OCI-LY7 (cell line): Measurements from ENCODE around the gene HS3ST4. TPM values are rescaled to one million over a fixed set of nuclear protein-coding genes. Genes with fewer than 3 reads are reported as not detected.

Experiments used
- BruUV-seq: library from RNA; stranded (reverse); fragments of 400-500 nt; replicated peaks from 2 replicates; lab custom pipeline; 2021; lab: Mats Ljungman, UMichigan
- CTCF ChIA-PET: fragments of 300-600 bp; sonication (Branson Sonifier 250); formaldehyde crosslinking; loops from one replicate; lab custom pipeline; 2022; ENCODE audit warnings: antibody characterized with exemption; ENCODE audit not compliant: unreplicated experiment; lab: Charles Lee
- POLR2A ChIA-PET: fragments of 300-600 bp; sonication (Branson Sonifier 250); formaldehyde crosslinking; loops from one replicate; lab custom pipeline; 2022; ENCODE audit warnings: antibody characterized with exemption; lab: Charles Lee
- DNase-seq: peaks from one replicate; pipeline ENCODE4 v3.0.0-alpha.2; 2015; ENCODE audit warnings: low spot score
- H2AFZ ChIP-seq: fragments of 200-600 bp; sonication (generic), shearing (Covaris generic); 2 replicates; pipeline ENCODE4 v1.6.1; 2014; ENCODE audit warnings: mild to moderate bottlenecking, antibody characterized with exemption, low read length, moderate library complexity
- H3K27ac ChIP-seq: fragments of 200-600 bp; sonication (generic); 2 replicates; pipeline ENCODE4 v1.5.1; 2014; ENCODE audit warnings: mixed run types, low read depth, mild to moderate bottlenecking, moderate library complexity, low read length, inconsistent platforms; ENCODE audit not compliant: poor library complexity, severe bottlenecking
- H3K36me3 ChIP-seq: fragments of 200-600 bp; sonication (generic); 2 replicates; pipeline ENCODE4 v1.6.1; 2014; ENCODE audit warnings: mild to moderate bottlenecking, antibody characterized with exemption, low read length, moderate library complexity, mixed read lengths; ENCODE audit not compliant: insufficient read depth
- H3K4me1 ChIP-seq: fragments of 200-600 bp; sonication (generic); 2 replicates; pipeline ENCODE4 v1.5.1; 2014; ENCODE audit warnings: mild to moderate bottlenecking, low read length; ENCODE audit not compliant: insufficient read depth, poor library complexity, severe bottlenecking
- H3K4me2 ChIP-seq: fragments of 200-600 bp; sonication (generic); 2 replicates; pipeline ENCODE4 v1.6.1; 2014; ENCODE audit warnings: mild to moderate bottlenecking, low read length
- H3K4me3 ChIP-seq: fragments of 200-600 bp; sonication (generic); 2 replicates; pipeline ENCODE4 v1.5.1; 2014; ENCODE audit warnings: mild to moderate bottlenecking, low read depth, low read length; ENCODE audit not compliant: poor library complexity, severe bottlenecking
- H3K79me2 ChIP-seq: fragments of 200-600 bp; sonication (generic); 2 replicates; pipeline ENCODE4 v1.6.1; 2016; ENCODE audit warnings: low read depth, mild to moderate bottlenecking, low read length, moderate library complexity, mixed read lengths; ENCODE audit not compliant: insufficient read depth
- H3K9me2 ChIP-seq: fragments of 200-600 bp; sonication (generic); 2 replicates; pipeline ENCODE4 v1.6.1; 2016; ENCODE audit warnings: mild to moderate bottlenecking, low read length, mixed read lengths; ENCODE audit not compliant: insufficient read depth
- H3K9me3 ChIP-seq: fragments of 200-600 bp; sonication (generic); 2 replicates; pipeline ENCODE4 v1.6.1; 2014; ENCODE audit warnings: mild to moderate bottlenecking, mixed run types, low read length, mixed read lengths
- H4K20me1 ChIP-seq: fragments of 200-600 bp; sonication (generic); 2 replicates; pipeline ENCODE4 v1.6.1; 2014; ENCODE audit warnings: mild to moderate bottlenecking, antibody characterized with exemption, low read length, moderate library complexity, mixed read lengths; ENCODE audit not compliant: insufficient read depth
- CTCF ChIP-seq: fragments of 200-600 bp; sonication (generic); conservative IDR thresholded peaks from 2 replicates; pipeline ENCODE4 v1.5.1; 2014; ENCODE audit warnings: mild to moderate bottlenecking, antibody characterized with exemption, low read length, moderate library complexity, mixed read lengths
- EZH2phosphoT487 ChIP-seq: fragments of 200-600 bp; sonication (generic); IDR thresholded peaks from 2 replicates; pipeline ENCODE4 v1.6.1; 2018; ENCODE audit warnings: low read depth, borderline replicate concordance, mild to moderate bottlenecking, mixed run types, antibody characterized with exemption, low read length, moderate library complexity, mixed read lengths
- intact Hi-C: fragments of 100-400 bp; cut with micrococcal nuclease; formaldehyde crosslinking; loops from one replicate; pipeline ENCODE4 v1.10.0; 2022; ENCODE audit not compliant: unreplicated experiment
- total RNA-seq, 2 experiments: library from RNA; depleted of rRNA in 1 of 2; stranded (reverse); fragments of >200 nt in 1 of 2; shearing (Covaris generic) in 1 of 2; gene quantifications; 2 replicates each; pipeline ENCODE4 v1.2.3, GENCODE V29; 2014 to 2022

HS3ST4 gene
- total RNA-seq, 2 experiments from 2014 or later, result not detected

GRCh38 chr16:26133416-26134093 lies 441.8 kb downstream of the HS3ST4 start:
- no peak overlapping the region for H3K27ac ChIP-seq
- no peaks in the 10 kb centered on the region for H3K4me1 ChIP-seq
- no peaks in the 10 kb centered on the region for H3K79me2 ChIP-seq
- no peaks in the 10 kb centered on the region for H3K9me2 ChIP-seq
- POLR2A ChIA-PET, result interaction anchor here (0.7 kb wide), 1 partner anchor 15 kb away, joined by 5 read pairs; no protein-coding TSS in a partner anchor
- no peak overlapping the region for H3K4me3 ChIP-seq
- no peak for TF ChIP-seq EZH2phosphoT487
- TF ChIP-seq CTCF, result no peak
- H3K36me3 ChIP-seq, result no peaks in the 10 kb centered on the region
- CTCF ChIA-PET, result no interaction called here
- H4K20me1 ChIP-seq, result no peaks in the 10 kb centered on the region
- BruUV-seq, result no TSS peak
- no peaks in the 10 kb centered on the region for H3K9me3 ChIP-seq
- intact Hi-C loops, result no loop called here
- DNase-seq, result no peak
- H2AFZ ChIP-seq, result no peak overlapping the region
- no peak overlapping the region for H3K4me2 ChIP-seq

- no TSS peak for BruUV-seq
- no peak overlapping the region for H2AFZ ChIP-seq
- H3K9me2 ChIP-seq, result no peaks in the 10 kb centered on the region
- no peaks in the 10 kb centered on the region for H3K36me3 ChIP-seq
- intact Hi-C loops, result no loop called here
- no peak for DNase-seq
- POLR2A ChIA-PET, result no interaction called here
- no peak overlapping the region for H3K4me2 ChIP-seq
- no peak overlapping the region for H3K27ac ChIP-seq
- no peaks in the 10 kb centered on the region for H4K20me1 ChIP-seq
- no peaks in the 10 kb centered on the region for H3K79me2 ChIP-seq
- no peak for TF ChIP-seq CTCF
- TF ChIP-seq EZH2phosphoT487, result no peak
- no peak overlapping the region for H3K4me3 ChIP-seq
- H3K4me1 ChIP-seq, result no peaks in the 10 kb centered on the region
- no peaks in the 10 kb centered on the region for H3K9me3 ChIP-seq
- CTCF ChIA-PET, result no interaction called here
Observed at GRCh38 chr16:26134588-26134987, 442.8 kb downstream of the HS3ST4 start.

GRCh38 chr16:26137956-26138355 lies 446.2 kb downstream of the HS3ST4 start:
- no TSS peak for BruUV-seq
- Histone ChIP-seq H3K4me3 (no peak overlapping the region), H3K27ac (no peak overlapping the region), H3K4me2 (no peak overlapping the region), H3K4me1 (no peaks in the 10 kb centered on the region), H3K9me3 (no peaks in the 10 kb centered on the region), H4K20me1 (no peaks in the 10 kb centered on the region), H3K9me2 (no peaks in the 10 kb centered on the region), H2AFZ (no peak overlapping the region), H3K36me3 (no peaks in the 10 kb centered on the region), H3K79me2 (no peaks in the 10 kb centered on the region)
- no peak for TF ChIP-seq CTCF
- TF ChIP-seq EZH2phosphoT487, result no peak
- intact Hi-C loops, result no loop called here
- ChIA-PET POLR2A (no interaction called here), CTCF (no interaction called here)
- no peak for DNase-seq
